Measurements from ENCODE around the gene MAN1A1. TPM values are rescaled to one million over a fixed set of nuclear protein-coding genes. Genes with fewer than 3 reads are reported as not detected.

MAN1A1 gene
- total RNA-seq, 3 donors from 2014 or later = 45.1 to 74.2 (median 66.4) TPM

DNA sequence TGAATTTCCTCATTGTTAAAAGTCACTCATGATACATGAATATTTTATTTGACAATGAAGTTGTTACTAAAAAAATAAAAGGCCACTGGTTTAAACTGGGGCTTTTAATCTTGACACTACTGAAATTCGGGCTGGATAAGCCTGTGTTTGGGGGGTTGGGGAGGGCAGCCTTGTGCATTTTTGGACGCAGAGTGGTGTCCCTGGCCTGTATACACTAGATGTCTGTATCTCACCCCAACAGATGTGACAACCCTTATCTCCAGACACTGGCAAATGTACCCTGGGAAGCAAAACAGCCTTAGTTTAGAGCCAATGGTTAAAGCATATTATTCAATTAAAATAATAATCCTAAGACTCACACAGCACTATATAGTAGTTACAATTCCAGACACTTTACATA, 24.8 kb downstream of the MAN1A1 start:
- intact Hi-C loops (cut with DNase I, micrococcal nuclease) = no loop called here

DNA sequence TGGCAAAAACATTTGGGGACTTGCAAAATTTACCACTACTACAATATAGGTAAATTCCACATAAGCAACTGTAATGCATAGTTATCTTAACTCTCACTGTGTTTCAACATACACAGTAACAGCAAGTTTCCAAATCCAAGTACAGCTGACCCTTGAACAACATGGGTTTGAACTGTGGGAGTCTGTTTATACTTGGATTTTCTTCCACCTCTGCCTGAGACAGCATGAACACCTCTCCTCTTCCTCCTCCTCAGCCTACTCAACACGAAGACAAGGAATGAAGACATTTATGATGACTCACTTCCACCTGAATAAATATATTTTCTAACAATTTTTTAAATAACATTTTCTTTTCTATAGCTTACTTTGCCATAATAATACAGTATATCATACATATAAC, 25.6 kb downstream of the MAN1A1 start:
- no peaks in the 10 kb centered on the region for H3K4me1 ChIP-seq (ENCODE audit: low read depth)
- intact Hi-C loops (cut with DNase I, micrococcal nuclease) = no loop called here
- H3K4me3 ChIP-seq = no peak overlapping the region
- no peaks in the 10 kb centered on the region for H3K9me3 ChIP-seq
- ATAC-seq (no peak), DNase-seq (no peak)
- TF ChIP-seq, protein P1, sequence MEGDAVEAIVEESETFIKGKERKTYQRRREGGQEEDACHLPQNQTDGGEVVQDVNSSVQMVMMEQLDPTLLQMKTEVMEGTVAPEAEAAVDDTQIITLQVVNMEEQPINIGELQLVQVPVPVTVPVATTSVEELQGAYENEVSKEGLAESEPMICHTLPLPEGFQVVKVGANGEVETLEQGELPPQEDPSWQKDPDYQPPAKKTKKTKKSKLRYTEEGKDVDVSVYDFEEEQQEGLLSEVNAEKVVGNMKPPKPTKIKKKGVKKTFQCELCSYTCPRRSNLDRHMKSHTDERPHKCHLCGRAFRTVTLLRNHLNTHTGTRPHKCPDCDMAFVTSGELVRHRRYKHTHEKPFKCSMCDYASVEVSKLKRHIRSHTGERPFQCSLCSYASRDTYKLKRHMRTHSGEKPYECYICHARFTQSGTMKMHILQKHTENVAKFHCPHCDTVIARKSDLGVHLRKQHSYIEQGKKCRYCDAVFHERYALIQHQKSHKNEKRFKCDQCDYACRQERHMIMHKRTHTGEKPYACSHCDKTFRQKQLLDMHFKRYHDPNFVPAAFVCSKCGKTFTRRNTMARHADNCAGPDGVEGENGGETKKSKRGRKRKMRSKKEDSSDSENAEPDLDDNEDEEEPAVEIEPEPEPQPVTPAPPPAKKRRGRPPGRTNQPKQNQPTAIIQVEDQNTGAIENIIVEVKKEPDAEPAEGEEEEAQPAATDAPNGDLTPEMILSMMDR (IDR thresholded peaks at IDR 0.05) = no peak
- H3K36me3 ChIP-seq (ENCODE audit: low read depth) = no peaks in the 10 kb centered on the region

More for the DNA sequence above, 24.8 kb downstream of the MAN1A1 start:
- ATAC-seq (no peak), DNase-seq (no peak)
- H3K4me1 ChIP-seq (ENCODE audit: low read depth) = no peaks in the 10 kb centered on the region
- no peak overlapping the region for H3K4me3 ChIP-seq
- H3K9me3 ChIP-seq = no peaks in the 10 kb centered on the region
- TF ChIP-seq, protein P1 (IDR thresholded peaks at IDR 0.05) = no peak
- H3K36me3 ChIP-seq (ENCODE audit: low read depth) = no peaks in the 10 kb centered on the region

DNA sequence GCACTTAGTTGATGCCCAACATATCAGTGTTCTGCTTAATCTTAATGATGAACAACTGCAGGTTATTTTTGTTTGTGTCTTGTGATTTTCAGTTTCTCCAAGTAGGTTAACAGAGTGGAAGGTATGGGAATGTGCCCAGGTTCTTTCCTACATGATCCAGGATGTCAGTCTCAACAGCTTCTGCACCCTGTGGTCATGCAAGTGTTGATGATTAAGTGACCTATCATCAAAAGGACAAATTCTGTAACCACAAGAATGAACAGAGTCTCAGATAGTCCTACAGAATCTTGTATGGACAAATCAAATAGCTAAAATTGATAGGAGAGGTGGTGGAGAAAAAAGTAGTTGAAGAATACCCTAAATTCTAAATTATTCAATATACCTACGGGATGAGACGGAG, 26.1 kb downstream of the MAN1A1 start:
- no peak overlapping the region for H3K4me3 ChIP-seq
- H3K9me3 ChIP-seq = no peaks in the 10 kb centered on the region
- no peaks in the 10 kb centered on the region for H3K36me3 ChIP-seq (ENCODE audit: low read depth)
- intact Hi-C loops (cut with DNase I, micrococcal nuclease) = no loop called here
- DNase-seq (no peak), ATAC-seq (no peak)
- no peaks in the 10 kb centered on the region for H3K4me1 ChIP-seq (ENCODE audit: low read depth)
- TF ChIP-seq, protein P1 (IDR thresholded peaks at IDR 0.05) = no peak

DNA sequence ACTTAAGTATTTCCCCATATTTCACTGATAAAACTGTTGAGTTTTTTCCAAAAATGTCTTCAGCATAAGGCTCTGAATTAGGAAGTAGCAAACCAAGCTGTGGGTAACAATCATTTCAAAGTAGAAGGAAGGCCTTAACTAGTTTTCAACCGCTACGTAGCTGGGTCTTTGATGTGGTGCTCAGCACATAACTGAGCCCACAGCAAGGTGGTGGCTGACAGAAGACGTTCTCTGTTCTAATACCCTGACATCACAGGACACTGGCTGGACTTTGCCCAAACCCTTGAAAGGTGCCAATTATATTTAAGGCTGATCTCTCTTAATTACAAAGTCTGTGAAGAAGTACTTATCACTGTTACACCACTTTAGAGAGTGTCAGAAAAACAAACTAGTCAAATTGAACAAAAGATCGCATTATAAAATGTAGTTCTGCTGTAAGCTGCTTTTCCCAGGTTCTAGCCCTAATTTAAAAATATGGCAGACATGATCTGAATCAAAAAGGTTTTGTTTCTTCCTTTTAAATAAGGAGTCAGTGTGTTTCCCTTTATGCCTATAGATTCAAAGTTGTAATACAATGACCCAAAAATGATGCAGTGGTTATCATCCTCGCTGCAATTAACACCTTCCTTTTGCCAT, 26.7 kb downstream of the MAN1A1 start:
- DNase-seq = peak in 1 of 3 donors; percentile 35

DNA sequence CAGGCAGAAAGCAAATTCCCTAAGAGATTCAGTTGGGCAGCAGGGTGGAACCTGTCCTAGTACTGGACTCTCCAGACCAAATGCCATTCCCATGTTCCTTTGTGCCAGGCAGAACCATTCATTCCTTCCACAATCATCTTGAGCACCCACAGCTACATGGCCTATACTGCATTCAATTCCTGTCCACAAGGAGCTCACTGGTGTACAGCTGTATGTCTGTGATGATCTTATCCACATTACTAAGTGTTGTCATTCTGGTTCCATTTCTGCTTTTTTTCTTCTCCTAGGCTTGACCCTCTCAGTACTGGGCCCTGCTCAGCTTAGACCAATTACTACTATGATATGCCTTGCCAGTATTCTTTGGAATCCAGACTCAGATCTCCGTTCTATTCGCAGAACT, 27.5 kb downstream of the MAN1A1 start:
- H3K4me1 ChIP-seq (ENCODE audit: low read depth) = no peaks in the 10 kb centered on the region
- no peaks in the 10 kb centered on the region for H3K36me3 ChIP-seq (ENCODE audit: low read depth)
- no peak overlapping the region for H3K4me3 ChIP-seq
- peak; percentile 15 for ATAC-seq
- H3K9me3 ChIP-seq = no peaks in the 10 kb centered on the region
- intact Hi-C loops (cut with DNase I, micrococcal nuclease) = no loop called here
- DNase-seq = no peak
- TF ChIP-seq, protein P1 (IDR thresholded peaks at IDR 0.05) = no peak

More for the DNA sequence above, 26.7 kb downstream of the MAN1A1 start:
- Histone ChIP-seq H3K9me3 (no peaks in the 10 kb centered on the region), H3K4me3 (no peak overlapping the region), H3K36me3 (ENCODE audit: low read depth) (no peaks in the 10 kb centered on the region), H3K4me1 (ENCODE audit: low read depth) (no peaks in the 10 kb centered on the region)
- ATAC-seq = peak; percentile 70
- TF ChIP-seq, protein P1 (IDR thresholded peaks at IDR 0.05) = no peak
- intact Hi-C loops (cut with DNase I, micrococcal nuclease) = no loop called here

DNA sequence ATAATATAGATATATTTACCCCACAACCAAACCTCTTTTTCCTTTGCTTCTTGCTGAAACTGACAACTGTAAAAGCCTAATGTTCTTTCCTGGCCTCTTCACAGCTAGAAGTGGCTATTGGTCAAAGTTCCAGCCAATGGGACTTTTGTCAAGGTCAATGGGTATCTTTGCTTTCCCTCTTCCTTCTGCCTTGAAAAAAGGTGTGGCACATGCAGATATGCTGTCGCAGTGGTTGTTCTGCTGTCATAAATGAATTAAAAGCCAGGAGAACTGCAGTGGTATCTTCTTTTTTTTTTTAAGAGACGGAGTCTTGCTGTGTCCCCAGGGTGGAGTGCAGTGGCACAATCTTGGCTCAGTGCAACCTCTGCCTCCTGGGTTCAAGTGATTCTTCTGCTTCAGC, 29.9 kb downstream of the MAN1A1 start:
- TF ChIP-seq, protein P1 (IDR thresholded peaks at IDR 0.05) = no peak
- H3K4me1 ChIP-seq (ENCODE audit: low read depth) = no peaks in the 10 kb centered on the region
- no peaks in the 10 kb centered on the region for H3K9me3 ChIP-seq
- no peak overlapping the region for H3K4me3 ChIP-seq
- peak; percentile 59 for ATAC-seq
- no peak for DNase-seq
- no peaks in the 10 kb centered on the region for H3K36me3 ChIP-seq (ENCODE audit: low read depth)
- intact Hi-C loops (cut with DNase I, micrococcal nuclease) = no loop called here

All from mucosa of descending colon (tissue), 3 donors.